Measurements from ENCODE around the gene BRF1.

BRF1 gene

GRCh38 chr14:105221598-105222178, 79.1 kb downstream of the BRF1 start:
- TF ChIP-seq ZNF274 (IDR thresholded peaks at IDR 0.05; ENCODE audit: low read depth, low read length): no peak
- TF ChIP-seq YY1 (IDR thresholded peaks at IDR 0.05; ENCODE audit: insufficient read depth, insufficient read length): no peak
- no peak for TF ChIP-seq SUZ12 (IDR thresholded peaks at IDR 0.05; ENCODE audit: extremely low read depth, insufficient read depth, insufficient read length)
- Histone ChIP-seq H3K9ac (ENCODE audit: insufficient read length, low read depth) (no peak overlapping the region), H3K4me1 (ENCODE audit: insufficient read depth, insufficient read length) (no peaks in the 10 kb centered on the region), H3K27me3 (ENCODE audit: insufficient read depth, insufficient read length) (no peaks in the 10 kb centered on the region), H3K9me3 (ENCODE audit: insufficient read depth, low read length) (no peaks in the 10 kb centered on the region), H3K4me3 (ENCODE audit: insufficient read length, low read depth) (no peak overlapping the region), H3K36me3 (ENCODE audit: insufficient read depth, insufficient read length, low read length) (peaks cover 57% of the 10 kb centered on the region)
- DNase-seq (ENCODE audit: low read depth, low spot score): no peak

DNA sequence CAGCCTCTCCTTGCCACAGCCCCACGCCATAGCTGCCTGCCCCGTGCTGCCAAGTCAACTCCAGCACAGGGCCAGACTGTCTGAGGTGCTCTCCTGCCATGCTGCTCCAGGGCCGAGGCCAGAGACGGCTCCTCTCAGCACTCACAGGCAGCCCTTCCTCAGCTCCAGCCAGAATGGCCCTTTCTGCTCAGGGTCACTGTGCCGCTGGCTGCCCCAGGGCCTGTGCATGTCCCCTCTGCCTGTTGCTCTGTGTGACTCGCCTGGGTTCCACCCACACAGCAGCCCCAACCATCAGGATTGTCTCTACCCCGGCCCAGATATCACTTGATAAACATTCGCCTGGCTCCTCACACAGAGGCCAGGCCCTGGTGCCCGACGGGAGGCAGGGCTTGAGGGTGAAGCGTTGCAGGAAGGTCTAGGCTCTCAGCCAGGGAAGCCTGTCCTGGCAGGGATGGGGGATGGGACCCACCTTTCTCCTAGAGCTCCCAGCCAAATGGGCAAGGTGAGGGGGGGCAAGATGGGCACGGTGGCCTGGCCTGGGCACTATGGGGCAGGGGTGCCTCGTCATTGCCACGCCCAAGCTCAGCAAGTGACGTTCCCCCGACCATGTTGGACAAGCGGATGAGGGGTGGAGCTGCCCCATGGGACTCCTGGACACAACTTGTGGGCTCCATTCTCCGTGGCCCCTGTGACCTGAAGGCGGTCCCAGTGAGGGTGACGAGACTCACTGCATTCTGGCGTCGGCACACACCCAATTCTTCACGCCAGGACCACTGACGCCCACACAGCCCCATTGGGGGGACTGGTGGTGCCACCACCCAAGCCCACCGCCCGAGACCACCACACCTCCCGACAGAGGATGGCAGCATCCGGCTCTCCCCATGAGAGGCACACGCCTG, 79.9 kb downstream of the BRF1 start:
- Histone ChIP-seq H3K36me3 (ENCODE audit: insufficient read depth, insufficient read length, low read length) (peaks cover 57% of the 10 kb centered on the region), H3K9me3 (ENCODE audit: insufficient read depth, low read length) (no peaks in the 10 kb centered on the region), H3K27me3 (ENCODE audit: insufficient read depth, insufficient read length) (no peaks in the 10 kb centered on the region), H3K4me1 (ENCODE audit: insufficient read depth, insufficient read length) (no peaks in the 10 kb centered on the region), H3K9ac (ENCODE audit: insufficient read length, low read depth) (no peak overlapping the region), H3K4me3 (ENCODE audit: insufficient read length, low read depth) (no peak overlapping the region)
- DNase-seq (ENCODE audit: low read depth, low spot score): no peak
- no peak for TF ChIP-seq ZNF274 (IDR thresholded peaks at IDR 0.05; ENCODE audit: low read depth, low read length)
- TF ChIP-seq SUZ12 (IDR thresholded peaks at IDR 0.05; ENCODE audit: extremely low read depth, insufficient read depth, insufficient read length): no peak

DNA sequence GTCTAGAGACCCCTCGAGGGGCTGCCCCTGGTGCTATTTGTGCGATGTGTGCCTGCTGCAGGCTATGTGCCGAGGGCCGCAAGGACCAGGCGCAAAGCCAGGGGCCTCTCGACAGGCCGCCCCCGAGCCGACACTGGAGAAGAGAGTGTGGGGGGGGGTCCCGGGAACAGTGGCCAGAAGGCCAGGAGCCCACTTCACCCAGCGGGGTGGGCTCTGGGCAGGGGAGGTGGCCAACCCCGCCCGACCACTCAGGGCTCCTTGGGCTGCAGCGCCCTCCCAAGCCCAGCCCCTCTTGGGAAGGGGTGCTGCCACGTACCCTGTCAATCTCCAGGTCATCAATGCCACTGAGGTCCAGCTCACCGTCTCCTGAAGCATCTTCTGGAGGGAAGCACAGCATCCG, 81.0 kb downstream of the BRF1 start:
- no peak overlapping the region for H3K4me3 ChIP-seq (ENCODE audit: insufficient read length, low read depth)
- TF ChIP-seq ZNF274 (IDR thresholded peaks at IDR 0.05; ENCODE audit: low read depth, low read length) (no peak), YY1 (IDR thresholded peaks at IDR 0.05; ENCODE audit: insufficient read depth, insufficient read length) (no peak)
- H3K36me3 ChIP-seq (ENCODE audit: insufficient read depth, insufficient read length, low read length): peaks cover 56% of the 10 kb centered on the region
- H3K4me1 ChIP-seq (ENCODE audit: insufficient read depth, insufficient read length): no peaks in the 10 kb centered on the region
- H3K9me3 ChIP-seq (ENCODE audit: insufficient read depth, low read length): no peaks in the 10 kb centered on the region
- H3K9ac ChIP-seq (ENCODE audit: insufficient read length, low read depth): no peak overlapping the region
- no peaks in the 10 kb centered on the region for H3K27me3 ChIP-seq (ENCODE audit: insufficient read depth, insufficient read length)
- no peak for DNase-seq (ENCODE audit: low read depth, low spot score)

DNA sequence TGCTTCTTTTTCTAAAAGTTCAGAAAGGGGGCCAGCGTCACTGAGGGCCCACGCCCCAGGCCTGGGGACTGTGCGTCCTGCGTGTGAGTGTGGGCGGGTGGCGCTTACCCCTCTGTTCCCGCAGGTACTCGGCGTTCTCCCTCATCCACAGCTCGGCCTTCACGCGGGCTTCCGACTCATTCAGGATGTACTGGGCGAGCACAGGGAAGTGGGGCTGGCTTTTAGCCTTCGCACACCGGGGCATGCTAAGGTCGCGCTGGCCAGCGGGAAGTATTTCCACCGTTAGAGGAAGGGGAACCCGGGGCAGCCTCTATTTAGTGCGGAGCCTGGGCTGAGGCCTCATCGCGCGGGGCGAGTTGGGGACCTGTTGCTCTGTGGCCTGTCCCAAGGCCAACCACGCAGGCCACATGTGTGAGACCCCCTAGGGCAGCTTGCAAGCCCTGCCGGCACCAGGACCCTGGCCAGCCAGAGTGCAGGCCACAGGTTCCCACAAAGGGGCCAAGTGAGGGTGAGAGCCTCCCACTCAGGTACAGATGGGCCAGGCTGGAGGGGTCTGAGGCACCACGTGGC, 81.7 kb downstream of the BRF1 start:
- no peaks in the 10 kb centered on the region for H3K4me1 ChIP-seq (ENCODE audit: insufficient read depth, insufficient read length)
- H3K4me3 ChIP-seq (ENCODE audit: insufficient read length, low read depth): no peak overlapping the region
- TF ChIP-seq ZNF274 (IDR thresholded peaks at IDR 0.05; ENCODE audit: low read depth, low read length) (no peak), YY1 (IDR thresholded peaks at IDR 0.05; ENCODE audit: insufficient read depth, insufficient read length) (no peak), SUZ12 (IDR thresholded peaks at IDR 0.05; ENCODE audit: extremely low read depth, insufficient read depth, insufficient read length) (no peak)
- H3K9ac ChIP-seq (ENCODE audit: insufficient read length, low read depth): no peak overlapping the region
- H3K9me3 ChIP-seq (ENCODE audit: insufficient read depth, low read length): no peaks in the 10 kb centered on the region
- H3K36me3 ChIP-seq (ENCODE audit: insufficient read depth, insufficient read length, low read length): peaks cover 54% of the 10 kb centered on the region
- DNase-seq (ENCODE audit: low read depth, low spot score): no peak
- H3K27me3 ChIP-seq (ENCODE audit: insufficient read depth, insufficient read length): no peaks in the 10 kb centered on the region

DNA sequence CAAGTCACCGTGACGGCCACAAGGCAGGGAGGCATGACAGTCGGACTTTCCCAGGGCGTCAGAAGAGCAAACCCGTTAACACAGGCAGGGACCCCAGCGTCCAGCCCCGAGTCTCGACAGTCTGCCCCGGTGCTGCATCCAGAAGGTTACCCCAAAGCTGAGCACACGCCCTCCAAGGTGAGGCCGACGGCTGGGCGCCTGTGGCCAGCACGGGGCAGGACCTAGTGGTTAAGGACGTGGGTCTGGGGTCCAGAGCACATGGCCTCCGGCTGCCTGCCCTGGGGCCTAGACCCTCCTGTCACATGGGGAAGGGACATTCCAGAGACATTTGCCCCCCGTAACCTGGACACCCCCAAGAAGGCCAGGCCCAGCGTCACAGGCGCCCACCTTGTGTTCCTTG, 82.2 kb downstream of the BRF1 start:
- TF ChIP-seq ZNF274 (IDR thresholded peaks at IDR 0.05; ENCODE audit: low read depth, low read length) (no peak), YY1 (IDR thresholded peaks at IDR 0.05; ENCODE audit: insufficient read depth, insufficient read length) (no peak), SUZ12 (IDR thresholded peaks at IDR 0.05; ENCODE audit: extremely low read depth, insufficient read depth, insufficient read length) (no peak)
- no peak overlapping the region for H3K4me3 ChIP-seq (ENCODE audit: insufficient read length, low read depth)

GRCh38 chr14:105217774-105218173, 83.0 kb downstream of the BRF1 start:
- H3K4me3 ChIP-seq (ENCODE audit: insufficient read length, low read depth): no peak overlapping the region
- H3K4me1 ChIP-seq (ENCODE audit: insufficient read depth, insufficient read length): peaks cover 2% of the 10 kb centered on the region
- H3K9ac ChIP-seq (ENCODE audit: insufficient read length, low read depth): no peak overlapping the region
- no peaks in the 10 kb centered on the region for H3K27me3 ChIP-seq (ENCODE audit: insufficient read depth, insufficient read length)
- DNase-seq (ENCODE audit: low read depth, low spot score): no peak
- H3K36me3 ChIP-seq (ENCODE audit: insufficient read depth, insufficient read length, low read length): peaks cover 49% of the 10 kb centered on the region
- H3K9me3 ChIP-seq (ENCODE audit: insufficient read depth, low read length): no peaks in the 10 kb centered on the region
- no peak for TF ChIP-seq ZNF274 (IDR thresholded peaks at IDR 0.05; ENCODE audit: low read depth, low read length)
- TF ChIP-seq YY1 (IDR thresholded peaks at IDR 0.05; ENCODE audit: insufficient read depth, insufficient read length): no peak
- TF ChIP-seq SUZ12 (IDR thresholded peaks at IDR 0.05; ENCODE audit: extremely low read depth, insufficient read depth, insufficient read length): no peak

More for the DNA sequence above, 82.2 kb downstream of the BRF1 start:
- peaks cover 54% of the 10 kb centered on the region for H3K36me3 ChIP-seq (ENCODE audit: insufficient read depth, insufficient read length, low read length)
- H3K27me3 ChIP-seq (ENCODE audit: insufficient read depth, insufficient read length): no peaks in the 10 kb centered on the region
- DNase-seq (ENCODE audit: low read depth, low spot score): no peak
- H3K9me3 ChIP-seq (ENCODE audit: insufficient read depth, low read length): no peaks in the 10 kb centered on the region
- no peak overlapping the region for H3K9ac ChIP-seq (ENCODE audit: insufficient read length, low read depth)
- H3K4me1 ChIP-seq (ENCODE audit: insufficient read depth, insufficient read length): no peaks in the 10 kb centered on the region

Measured in NT2/D1 (cell line).